GM12865 (cell line): ENCODE measurements around the gene TBL1XR1.
"Not testable (repeated sequence)": the region's sequence is repeated elsewhere in the genome, so short reads cannot be mapped to it uniquely, and the experiment has no call there.

Experiments used
- DNase-seq: peaks from one replicate; pipeline ENCODE4 v3.0.0; 2010; ENCODE audit warnings: low read depth
- H3K4me3 ChIP-seq: 2 replicates; pipeline ENCODE4 v1.5.1; 2011; ENCODE audit warnings: mild to moderate bottlenecking, low read depth, low read length, control low read depth
- CTCF ChIP-seq: IDR thresholded peaks from 2 replicates; pipeline ENCODE4 v1.5.1; 2011; ENCODE audit warnings: low read length, control low read depth, low read depth, inconsistent platforms; ENCODE audit not compliant: insufficient read depth; ENCODE audit errors: missing control alignments

The TBL1XR1 gene

GRCh38 chr3:177144922-177145321 lies 52.4 kb downstream of the TBL1XR1 start:
- peak overlapping the region; percentile 41 for H3K4me3 ChIP-seq
- TF ChIP-seq CTCF = no peak
- peak; percentile 79 for DNase-seq

GRCh38 chr3:177141899-177142646 lies 55.2 kb downstream of the TBL1XR1 start:
- no peak overlapping the region for H3K4me3 ChIP-seq
- TF ChIP-seq CTCF = no peak
- DNase-seq = peak; percentile 18

DNA sequence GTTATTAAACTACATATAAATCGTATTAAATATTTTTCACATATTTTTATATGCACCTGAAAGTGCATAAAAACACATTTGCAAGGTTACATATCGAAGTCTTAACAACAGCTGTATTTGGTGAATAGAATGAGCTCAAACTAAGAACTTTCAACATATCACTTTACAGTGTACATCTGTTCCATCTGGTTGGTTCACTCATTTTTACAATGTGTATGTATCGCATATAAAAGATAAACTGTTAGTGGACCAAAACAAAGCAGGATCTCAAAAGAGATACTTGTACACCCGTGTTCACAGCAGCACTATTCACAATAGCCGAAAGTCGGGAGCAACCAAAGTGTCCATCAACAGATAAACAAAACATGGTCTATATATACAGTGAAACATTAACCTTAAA lies 55.8 kb downstream of the TBL1XR1 start:
- no peak for DNase-seq
- no peak overlapping the region for H3K4me3 ChIP-seq
- no peak for TF ChIP-seq CTCF

DNA sequence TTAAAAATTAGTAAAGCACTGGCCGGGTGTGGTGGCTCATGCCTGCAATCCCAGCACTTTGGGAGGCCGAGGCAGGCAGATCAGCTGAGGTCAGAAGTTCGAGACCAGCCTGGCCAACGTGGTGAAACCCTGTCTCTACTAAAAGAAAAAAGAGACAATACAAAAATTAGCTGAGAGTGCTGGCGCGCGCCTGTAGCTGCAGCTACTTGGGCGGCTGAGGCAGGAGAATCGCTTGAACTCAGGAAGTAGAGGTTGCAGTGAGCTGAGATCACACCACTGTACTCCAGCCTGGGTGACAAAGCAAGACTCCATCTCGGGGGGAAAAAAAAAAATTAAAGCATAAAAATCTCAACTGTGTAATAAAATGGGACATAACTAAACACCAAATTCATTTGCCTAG lies 58.1 kb downstream of the TBL1XR1 start:
- not testable (repeated sequence) for DNase-seq, H3K4me3 ChIP-seq

- DNase-seq = no peak
- no peak for TF ChIP-seq CTCF
Observed at GRCh38 chr3:177137774-177138705, 59.2 kb downstream of the TBL1XR1 start.

DNA sequence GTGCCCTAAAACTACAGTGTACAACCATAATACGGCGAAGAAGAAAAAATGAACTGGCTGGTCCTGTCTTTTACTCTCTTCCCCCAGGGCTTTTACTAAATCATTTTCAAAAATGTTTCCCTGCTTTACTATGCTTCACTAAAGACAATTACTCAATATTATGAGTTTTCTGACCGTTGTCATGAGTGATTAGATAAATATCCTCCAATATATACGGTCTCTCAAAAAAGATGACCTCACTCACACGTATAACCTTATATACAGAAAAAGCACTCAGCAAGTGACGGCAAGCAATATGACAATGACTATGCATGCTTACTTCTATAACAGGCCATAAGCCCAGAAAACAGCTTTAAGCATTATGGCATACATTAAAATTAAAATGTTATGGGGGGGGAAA lies 60.5 kb downstream of the TBL1XR1 start:
- TF ChIP-seq CTCF = no peak
- H3K4me3 ChIP-seq = no peak overlapping the region
- DNase-seq = no peak

More at GRCh38 chr3:177137774-177138705, 59.2 kb downstream of the TBL1XR1 start:
- H3K4me3 ChIP-seq = no peak overlapping the region

- no peak for TF ChIP-seq CTCF
- DNase-seq = no peak
Observed at GRCh38 chr3:177135841-177136492, 61.3 kb downstream of the TBL1XR1 start.

More at GRCh38 chr3:177135841-177136492, 61.3 kb downstream of the TBL1XR1 start:
- H3K4me3 ChIP-seq = no peak overlapping the region
